ENCODE measurements around the gene SLC44A1.

GRCh38 chr9:105206821-105207699 is 37.4 kb upstream of the SLC44A1 start:
- TF ChIP-seq, protein P1, sequence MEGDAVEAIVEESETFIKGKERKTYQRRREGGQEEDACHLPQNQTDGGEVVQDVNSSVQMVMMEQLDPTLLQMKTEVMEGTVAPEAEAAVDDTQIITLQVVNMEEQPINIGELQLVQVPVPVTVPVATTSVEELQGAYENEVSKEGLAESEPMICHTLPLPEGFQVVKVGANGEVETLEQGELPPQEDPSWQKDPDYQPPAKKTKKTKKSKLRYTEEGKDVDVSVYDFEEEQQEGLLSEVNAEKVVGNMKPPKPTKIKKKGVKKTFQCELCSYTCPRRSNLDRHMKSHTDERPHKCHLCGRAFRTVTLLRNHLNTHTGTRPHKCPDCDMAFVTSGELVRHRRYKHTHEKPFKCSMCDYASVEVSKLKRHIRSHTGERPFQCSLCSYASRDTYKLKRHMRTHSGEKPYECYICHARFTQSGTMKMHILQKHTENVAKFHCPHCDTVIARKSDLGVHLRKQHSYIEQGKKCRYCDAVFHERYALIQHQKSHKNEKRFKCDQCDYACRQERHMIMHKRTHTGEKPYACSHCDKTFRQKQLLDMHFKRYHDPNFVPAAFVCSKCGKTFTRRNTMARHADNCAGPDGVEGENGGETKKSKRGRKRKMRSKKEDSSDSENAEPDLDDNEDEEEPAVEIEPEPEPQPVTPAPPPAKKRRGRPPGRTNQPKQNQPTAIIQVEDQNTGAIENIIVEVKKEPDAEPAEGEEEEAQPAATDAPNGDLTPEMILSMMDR (IDR thresholded peaks at IDR 0.05): no peak
- no peak for TF ChIP-seq EP300 (IDR thresholded peaks at IDR 0.05)

Measured in esophagus muscularis mucosa (tissue), 3 donors.